GM18505 (cell line): ENCODE results near the gene EIF4EBP2.

ENCODE experiments used
- ATAC-seq: cut with Tn5 transposase; IDR thresholded peaks from one replicate; pipeline ENCODE4 v1.9.1; 2021; ENCODE audit not compliant: unreplicated experiment
- POLR2A ChIP-seq: IDR thresholded peaks from 4 replicates; pipeline ENCODE4 v1.6.1; 2011; ENCODE audit warnings: borderline replicate concordance; ENCODE audit not compliant: insufficient read depth, insufficient read length; ENCODE audit errors: extremely low read depth

The EIF4EBP2 gene

DNA sequence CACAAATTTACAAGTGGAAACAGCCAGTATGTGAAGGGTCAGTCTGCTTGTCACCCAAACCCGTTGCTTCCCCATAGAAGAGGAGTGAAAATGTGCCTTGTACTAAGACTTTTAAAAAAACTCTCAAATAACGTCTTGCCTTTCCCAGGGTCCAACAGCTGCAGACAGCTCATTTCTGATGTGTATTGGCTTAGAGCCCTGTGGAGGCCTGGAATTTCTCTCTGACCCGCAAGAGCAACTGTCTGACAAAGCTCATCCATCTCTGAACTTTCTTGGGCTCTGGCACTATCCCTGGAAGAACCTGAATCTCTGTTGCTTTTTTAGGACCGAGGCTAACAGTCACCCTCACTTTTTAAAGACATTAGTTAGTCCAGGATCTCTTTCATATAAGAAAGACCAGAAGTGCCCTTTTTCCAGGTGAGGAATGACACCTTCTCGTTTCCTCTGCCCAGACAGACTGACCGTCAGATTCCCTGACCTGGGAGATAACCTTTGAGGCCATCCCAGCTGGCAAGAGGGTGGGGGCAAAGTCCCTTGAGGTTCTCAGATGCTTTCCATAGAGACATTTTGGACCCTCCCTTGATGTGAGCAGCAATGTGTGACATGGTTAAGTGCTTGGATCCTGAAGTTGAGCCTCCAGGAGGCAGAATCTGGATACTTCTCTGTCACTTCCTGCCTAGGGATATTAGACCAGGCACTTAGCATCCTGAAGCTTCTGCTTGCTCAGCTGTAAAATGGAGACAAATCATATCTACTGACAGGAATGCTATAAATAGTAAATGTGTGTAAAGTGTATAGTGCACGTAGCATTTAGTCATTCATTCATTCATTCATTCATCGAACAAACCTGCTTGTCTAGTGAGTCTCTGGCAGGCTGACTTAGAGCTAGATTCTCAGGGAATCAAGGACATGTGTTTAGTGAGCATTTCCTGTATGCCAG lies 42.0 kb downstream of the EIF4EBP2 start:
- TF ChIP-seq POLR2A = no peak
- ATAC-seq = no peak

DNA sequence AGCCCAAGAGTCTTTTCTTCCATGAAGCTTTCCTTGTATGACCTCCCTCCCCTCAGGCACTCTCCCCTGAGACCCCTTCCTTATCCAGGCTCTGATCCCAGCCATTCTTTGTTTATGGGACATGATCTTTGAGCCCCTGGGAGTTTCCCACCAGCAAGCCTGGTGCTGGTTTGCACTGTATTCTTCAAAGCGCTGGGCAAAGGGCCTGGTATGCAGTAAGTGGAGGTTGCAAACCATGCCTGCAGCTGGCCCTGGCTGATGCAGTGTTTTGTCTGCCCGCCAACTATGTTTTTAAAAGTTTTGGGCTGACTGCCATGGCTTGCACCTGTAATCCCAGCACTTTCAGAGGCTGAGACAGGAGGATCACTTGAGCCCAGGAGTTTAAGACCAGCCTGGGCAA lies 44.3 kb downstream of the EIF4EBP2 start:
- no peak for TF ChIP-seq POLR2A
- no peak for ATAC-seq

DNA sequence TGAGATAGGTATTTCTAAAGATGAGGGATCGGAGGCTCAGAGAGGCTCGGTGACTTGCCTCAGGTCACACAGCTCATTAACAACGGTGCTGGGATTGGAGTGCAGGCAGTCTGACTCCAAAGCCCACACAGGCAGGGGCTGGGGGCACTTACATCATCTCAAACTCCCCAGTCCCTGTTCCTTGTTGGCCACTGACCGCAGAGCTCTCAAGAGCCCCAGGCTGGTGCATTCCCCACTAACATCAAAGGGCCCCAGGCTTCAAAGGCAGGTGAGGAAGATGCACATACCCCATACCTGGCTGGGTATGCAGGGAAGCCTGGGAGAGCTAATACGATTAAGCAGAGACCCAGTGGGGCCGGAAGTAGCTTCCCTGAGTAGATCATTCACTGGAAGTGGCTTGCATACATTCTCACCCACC lies 51.3 kb downstream of the EIF4EBP2 start:
- no peak for ATAC-seq

DNA sequence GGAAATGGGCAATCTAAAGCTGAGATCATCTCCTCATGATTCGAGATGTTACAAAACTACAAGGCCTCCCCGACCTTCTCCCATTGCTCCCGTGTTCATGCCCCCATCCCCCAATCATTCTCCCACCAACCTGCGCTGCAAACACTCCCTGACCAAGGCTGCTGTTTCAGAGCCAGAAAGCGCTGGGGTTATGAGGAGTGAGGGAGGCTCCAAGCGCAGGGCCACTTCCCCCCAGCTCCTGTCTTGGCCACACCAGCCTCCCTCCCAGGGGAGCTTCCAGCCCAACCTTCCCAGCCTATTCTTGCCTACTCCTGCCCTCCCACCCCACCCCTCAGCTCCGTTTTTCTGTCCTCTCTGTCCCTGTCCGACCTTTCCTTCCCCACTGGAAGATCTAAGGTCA lies 52.2 kb downstream of the EIF4EBP2 start:
- no peak for TF ChIP-seq POLR2A
- no peak for ATAC-seq

More for the DNA sequence above, 51.3 kb downstream of the EIF4EBP2 start:
- no peak for TF ChIP-seq POLR2A

DNA sequence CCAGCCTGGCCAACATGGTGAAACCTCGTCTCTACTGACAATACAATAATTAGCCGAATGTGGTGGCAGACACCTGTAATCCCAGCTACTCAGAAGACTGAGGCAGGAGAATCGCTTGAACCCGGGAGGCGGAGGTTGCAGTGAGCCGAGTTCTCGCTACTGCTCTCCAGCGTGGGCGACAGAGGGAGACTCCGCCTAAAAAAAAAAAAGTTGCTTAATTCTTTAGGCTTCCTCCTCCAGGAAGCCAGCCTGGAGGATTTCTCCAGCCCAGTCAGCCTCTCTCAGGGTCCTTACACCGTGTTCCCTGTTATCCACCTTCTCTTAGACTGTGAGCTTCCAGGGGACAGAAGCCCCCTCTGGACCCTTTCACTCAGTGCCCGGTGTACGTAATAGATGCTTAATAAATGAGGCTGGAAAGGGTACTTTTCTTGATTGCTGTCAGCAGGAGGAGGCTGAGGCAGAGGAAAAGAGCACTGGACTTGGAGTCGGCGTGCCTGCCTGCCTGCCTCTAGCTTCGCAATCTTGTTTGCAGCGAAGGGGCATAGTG lies 53.9 kb downstream of the EIF4EBP2 start:
- no peak for ATAC-seq
- TF ChIP-seq POLR2A = no peak

DNA sequence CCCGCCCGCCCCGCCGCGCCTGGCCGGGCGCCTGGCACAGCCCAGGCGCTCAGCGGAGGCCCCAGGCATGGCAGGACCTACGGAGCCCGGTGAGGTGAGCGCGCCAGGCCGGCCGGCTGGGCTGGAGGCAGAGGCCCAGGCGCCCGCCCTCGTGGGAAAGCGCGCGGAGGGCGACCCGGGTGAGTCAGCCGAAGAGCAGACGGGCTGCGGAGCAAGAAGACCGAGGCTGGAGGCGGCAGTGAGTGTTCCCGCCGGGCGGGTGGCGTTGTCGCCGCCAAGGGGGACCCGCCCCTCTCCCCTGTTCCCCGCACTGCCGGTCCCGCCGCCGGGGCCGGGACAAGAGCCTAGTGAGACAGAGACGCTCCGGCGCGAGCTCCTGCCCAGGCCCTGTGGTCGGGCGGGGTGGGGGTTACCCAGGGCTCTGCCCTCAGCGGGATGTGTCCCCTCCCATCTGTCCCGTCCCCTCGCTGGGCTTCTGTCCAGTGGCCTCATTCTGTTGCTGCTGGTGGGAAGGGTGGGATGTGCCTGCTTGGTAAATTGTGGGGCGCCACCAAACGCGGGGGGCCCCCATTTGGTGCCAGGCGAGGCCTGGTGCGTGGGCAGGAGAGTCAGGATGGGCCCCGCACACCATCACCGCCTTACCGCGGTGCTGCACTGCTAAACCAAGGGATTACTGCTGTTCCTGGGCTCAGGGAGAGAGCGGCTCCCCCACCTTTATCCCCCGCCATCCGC lies 54.5 kb downstream of the EIF4EBP2 start:
- TF ChIP-seq POLR2A = no peak
- no peak for ATAC-seq

DNA sequence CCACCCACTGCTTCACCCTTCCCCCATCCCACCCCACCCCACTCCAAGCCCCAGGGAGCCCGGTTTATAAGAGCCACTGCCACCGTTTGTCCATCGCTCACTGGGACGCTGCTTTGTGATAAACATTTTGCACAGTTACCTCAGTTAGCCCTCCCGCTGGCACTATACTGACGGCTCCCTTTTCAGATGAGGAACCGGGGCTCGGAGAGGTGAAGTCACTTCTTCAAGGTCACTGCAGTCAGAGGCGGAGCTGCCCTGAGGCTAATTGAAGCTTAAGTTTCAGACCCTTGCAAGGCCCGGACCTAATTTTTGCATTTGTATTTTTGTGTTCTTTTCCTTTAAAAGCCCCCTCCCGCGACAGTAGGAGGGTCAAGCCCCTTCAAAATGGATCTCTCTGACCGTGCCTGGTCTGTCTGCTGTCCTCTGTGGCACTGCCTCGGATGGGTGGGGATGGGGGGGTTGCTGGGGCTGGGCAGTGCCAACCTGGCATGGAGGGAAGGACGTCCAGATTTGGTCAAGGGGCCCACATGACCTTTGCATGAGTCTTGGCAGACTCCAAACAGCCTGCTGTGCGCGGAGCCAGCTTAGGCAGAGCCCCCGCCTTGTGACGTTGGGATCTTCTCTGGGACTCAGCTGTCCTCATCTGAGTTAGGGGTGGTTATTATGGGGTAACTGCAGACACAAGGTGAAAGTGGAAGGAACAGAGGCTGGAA lies 55.3 kb downstream of the EIF4EBP2 start:
- TF ChIP-seq POLR2A = no peak
- no peak for ATAC-seq

DNA sequence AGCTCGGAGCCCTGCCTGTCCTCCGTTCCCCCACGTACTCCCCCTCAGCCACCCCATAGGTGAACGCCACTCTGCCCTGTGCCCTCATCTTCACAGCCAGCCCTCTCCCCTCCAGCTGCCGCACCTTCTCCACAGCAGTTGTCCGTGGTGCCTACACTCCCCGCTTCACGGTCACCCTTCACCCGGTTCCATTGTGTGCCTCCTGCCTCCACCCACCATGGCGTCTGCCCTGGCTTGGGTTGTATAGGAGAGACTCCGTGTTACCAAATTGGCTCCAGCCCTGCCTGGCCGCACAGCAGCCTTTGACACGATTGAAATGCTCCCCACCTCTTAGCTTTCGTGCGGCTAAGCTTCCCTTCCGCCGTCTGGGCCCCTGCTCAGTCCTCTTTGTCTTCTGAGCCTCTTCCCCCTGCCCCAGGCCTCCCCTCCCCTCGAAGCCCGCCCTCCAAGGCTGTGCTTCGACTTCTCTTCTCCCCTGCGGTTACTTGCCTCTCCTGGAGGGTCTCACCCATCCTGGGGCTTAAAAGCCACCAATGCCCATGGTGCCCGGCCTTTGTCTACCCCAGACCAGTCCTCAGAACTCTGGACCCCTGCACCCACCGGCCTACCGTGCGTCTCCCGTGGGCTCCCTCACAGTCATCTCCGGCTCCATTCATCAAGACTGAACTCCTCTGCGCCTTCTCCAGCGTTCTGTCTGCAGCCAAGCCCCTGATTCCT lies 56.0 kb downstream of the EIF4EBP2 start:
- no peak for ATAC-seq
- no peak for TF ChIP-seq POLR2A

DNA sequence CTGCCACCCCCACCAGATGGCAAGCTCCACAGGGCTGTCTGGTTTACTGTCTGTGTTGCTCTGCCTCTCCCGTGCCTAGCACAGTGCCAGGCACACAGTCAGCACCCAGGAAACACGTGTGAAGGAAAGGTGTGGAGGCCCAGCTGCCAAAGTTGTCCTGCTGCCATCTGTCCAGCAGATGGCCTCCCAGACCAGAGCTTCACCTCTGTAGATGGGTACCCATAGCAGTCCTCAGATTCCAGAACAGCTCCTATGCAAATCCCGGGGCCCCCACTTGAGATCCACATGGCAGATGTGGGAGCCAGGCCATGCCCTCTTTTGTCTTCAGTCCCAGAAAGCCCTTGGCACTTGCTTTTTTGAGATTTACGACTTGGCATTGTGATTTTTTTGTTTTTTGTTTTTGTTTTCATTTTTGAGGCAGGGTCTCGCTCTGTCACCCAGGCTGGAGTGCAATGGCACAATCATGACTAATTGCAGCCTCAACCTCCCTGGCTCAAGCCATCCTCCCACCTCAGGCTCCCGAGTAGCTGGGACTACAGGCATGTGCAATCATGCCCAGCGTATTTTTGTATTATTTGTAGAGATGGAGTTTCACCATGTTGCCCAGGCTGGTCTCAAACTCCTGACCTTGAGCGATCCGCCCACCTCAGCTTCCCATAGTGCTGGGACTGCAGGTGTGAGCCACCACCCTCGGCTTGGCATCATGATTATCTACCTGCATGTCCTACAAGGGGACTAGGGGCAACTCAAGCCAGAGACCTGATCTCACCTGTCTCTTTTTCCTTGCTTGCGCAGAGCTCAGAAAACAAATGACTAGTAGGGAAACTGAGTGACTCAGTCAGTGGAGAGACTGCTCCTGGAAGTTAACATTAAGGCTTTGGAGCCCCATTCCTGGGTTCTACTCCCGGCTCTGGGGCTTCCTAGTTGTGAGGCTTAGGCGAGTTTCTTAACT lies 57.7 kb downstream of the EIF4EBP2 start:
- no peak for ATAC-seq
- TF ChIP-seq POLR2A = no peak

DNA sequence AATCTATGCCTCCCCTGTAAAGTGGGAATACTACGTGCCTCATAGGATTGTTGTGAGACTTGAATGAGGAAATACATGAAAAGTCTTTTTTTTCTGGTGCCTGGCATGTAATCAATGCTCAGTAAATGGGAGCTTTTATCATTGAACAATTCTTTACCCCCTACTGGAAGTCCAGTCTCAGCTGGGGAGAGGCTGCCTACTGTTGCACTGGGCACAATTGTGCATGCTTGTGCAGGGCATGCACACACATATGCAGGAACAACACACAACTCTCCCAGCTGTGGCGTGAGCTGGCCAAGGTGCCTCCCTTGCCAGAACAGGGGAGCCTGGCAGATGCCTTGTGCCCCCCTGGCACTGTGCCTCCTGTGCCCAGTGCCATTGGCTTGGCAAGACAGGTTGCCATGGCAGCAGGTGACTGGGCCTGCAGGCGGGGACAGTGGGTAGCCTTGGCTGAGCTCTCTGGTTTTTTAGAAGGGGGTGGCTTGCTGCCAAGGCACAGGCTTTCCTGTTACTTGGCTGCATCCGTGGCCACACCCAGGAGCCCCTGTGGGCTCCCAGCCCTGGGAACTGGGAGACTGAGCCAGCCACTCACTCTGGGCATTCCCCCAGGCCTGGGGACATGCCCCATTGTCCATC lies 58.5 kb downstream of the EIF4EBP2 start:
- no peak for TF ChIP-seq POLR2A
- ATAC-seq = no peak

DNA sequence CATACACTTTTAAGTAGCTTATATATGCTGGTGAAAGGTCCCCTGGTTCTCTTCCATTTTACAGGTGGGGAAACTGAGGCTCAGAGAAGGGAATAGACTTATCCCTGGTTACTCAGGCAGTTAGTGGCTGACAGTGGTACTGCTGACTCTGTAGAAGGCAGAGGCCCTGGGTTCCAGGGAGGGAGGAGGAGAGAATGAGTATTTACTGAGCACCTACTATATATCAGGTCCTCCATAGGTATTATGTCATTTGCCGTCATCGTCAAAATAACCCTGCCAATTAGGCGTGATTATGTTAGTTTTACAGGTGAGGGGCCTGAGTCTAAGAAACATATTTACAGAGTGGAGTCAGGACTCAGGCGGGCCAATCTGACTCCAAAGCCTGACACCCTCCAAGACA lies 61.3 kb downstream of the EIF4EBP2 start:
- no peak for TF ChIP-seq POLR2A
- no peak for ATAC-seq

DNA sequence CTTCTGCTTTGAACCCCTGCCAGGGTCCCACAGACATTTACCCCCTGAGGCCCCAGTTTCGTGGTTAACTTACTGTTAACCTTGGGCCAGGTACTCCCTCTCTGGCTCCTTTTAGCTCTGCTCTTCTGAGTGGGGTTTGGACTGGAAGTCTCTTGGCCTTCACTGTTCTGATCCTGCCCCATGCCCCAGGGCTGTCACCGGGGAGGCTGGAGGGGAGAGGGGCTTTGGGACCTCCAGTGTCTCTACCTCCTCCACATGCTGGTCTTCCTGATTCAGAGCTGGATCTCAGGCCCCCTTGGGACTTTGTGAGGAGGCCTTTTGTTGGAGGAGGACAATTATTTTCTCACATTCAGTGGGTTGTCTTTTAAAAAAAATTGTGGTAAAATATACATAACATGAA lies 61.9 kb downstream of the EIF4EBP2 start:
- no peak for ATAC-seq
- TF ChIP-seq POLR2A = no peak

DNA sequence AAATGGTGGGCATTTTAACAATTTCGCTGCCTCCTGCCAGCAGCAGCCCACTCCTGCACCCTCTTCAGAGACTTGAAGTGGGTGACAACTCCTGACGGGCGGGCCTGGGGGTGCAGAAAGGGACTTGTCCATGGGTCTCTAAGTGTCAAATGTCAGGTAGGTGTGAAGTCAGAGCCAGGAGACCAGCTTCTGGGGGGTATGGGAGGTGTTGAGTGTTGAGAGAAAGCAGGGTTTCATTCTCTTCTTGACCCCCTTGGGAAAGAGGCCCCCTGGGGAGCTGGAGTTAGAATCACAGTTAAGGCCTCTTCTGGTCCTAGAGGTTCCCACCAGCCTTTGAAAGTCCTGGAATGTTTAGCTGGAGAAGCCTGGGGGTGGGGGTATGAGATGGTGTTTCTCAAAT lies 63.0 kb downstream of the EIF4EBP2 start:
- no peak for ATAC-seq
- no peak for TF ChIP-seq POLR2A
